Activated naive CD4-positive, alpha-beta T cell treated with Interleukin-2 at 50 U/mL for 16 hours (primary cell): ENCODE measurements around the gene ADGRA1.

ENCODE experiments used
- DNase-seq: peaks from one replicate; pipeline ENCODE4 v3.0.0-alpha.2; 2020

Gene ADGRA1

DNA sequence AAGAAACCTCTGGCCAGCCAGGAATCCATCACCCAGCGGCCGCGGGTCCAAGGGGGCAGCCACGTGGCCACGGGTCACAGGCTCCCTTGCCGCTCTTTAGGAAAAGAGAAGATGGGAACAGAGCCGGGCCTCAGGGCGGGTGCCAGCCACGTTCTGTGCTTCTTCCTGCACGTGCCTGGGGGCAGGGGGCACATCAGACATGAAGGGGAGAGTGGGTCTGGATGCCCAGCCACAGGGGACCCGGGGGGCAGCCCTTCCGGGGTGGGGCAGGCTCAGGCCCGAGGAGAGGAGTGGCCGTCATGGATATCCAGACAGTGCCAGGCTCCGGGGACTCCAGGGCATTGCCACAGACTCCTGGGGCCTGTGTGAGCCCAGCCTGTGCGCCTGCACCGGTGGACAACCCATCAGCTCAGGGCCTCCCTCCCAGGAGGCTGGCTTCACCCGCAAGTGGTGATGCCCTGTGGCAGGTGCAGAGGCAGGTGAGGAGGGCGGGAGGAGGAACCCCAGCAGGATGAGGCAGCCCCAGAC, 31.0 kb upstream of the ADGRA1 start:
- DNase-seq: no peak

DNA sequence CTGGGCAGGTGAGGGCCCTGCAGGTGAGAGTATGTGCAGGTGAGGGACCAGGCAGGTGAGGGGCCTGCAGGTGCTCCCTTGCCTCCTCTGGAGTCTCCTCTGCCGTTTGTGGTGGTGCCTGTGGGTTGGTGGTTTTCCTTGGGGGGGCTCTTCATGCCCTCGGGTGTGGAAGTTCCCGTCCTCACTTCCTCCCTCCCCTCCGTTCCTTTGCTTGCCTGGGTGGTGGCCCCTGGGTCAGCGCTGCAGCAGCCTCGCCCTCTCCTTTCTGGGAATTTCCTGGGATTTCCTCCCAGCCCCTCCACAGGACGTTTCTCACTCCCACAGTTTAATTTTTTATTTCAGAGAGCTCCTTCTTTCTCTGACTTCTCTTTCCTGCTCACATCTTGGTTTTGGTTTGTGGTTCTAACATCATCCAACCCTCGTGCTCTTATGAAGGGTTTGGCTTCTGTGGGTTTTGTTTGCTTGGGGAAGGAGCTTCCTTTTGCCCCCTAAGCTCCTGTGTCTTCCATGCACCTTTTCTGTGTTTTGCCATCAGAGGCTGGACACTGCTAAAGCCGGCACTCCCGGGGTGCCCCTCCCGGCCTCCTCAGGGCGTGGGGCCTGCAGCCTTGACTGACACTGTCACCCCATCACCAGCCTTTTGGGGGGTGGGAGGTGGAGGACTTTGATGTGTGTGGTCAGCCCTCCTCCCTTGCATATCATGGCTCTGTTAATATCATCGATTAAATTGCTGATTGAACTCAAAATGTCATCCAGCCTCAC, 29.2 kb upstream of the ADGRA1 start:
- no peak for DNase-seq

DNA sequence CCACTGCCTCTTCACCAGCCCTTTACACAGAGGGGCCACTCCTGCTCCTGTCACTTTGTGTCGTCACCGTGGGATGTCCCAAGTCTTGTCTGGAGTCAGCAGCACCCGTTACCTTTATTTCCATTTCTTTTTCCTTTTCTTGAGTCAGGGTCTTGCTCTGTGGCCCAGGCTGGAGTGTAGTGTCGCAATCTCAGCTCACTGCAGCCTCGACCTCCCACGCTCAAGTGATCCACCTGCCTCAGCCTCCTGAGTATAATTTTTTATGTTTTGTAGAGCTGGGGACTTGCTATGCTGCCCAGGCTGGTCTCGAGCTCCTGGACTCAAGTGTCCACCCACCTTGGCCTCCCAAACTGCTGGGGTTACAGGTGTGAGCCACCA, 28.6 kb upstream of the ADGRA1 start:
- no peak for DNase-seq

DNA sequence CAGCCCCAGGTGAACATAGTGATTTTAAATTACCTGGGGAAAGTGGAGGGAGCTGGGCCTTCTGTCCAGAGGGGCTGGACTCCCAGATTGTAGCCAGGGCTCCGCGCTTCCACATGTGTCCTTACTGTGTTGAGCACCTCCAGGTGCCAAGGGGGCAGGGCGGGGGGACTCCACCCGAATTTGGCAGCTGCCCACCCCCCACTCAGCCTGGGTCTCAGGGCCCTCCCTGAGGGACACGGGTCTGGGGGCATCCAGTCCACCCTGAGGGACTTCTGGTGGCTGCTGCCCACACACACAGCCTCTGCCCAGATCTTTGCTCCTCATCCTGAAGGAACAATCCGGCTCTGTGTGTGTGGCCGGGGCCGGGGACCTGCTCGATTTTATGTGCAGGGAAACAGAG, 28.2 kb upstream of the ADGRA1 start:
- DNase-seq: no peak

DNA sequence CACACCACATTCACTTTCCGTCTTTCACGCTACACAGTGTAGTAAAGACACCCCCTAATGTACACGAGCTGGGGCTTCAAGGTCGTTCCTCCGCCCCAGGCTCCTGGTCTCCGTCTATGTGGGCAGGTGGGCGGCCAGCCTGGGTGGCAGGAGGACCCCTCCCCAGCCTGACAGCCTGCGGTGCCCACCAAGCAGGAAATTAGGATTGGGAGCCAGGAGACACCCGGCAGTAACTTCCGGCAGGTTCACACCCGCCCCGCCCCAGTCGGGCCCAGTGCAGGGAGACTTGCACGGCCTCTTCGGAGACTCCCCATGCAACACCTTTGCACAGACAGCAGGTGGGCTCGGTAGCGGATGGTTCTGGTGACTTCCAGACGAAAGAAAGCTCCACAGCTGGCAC, 27.7 kb upstream of the ADGRA1 start:
- no peak for DNase-seq

DNA sequence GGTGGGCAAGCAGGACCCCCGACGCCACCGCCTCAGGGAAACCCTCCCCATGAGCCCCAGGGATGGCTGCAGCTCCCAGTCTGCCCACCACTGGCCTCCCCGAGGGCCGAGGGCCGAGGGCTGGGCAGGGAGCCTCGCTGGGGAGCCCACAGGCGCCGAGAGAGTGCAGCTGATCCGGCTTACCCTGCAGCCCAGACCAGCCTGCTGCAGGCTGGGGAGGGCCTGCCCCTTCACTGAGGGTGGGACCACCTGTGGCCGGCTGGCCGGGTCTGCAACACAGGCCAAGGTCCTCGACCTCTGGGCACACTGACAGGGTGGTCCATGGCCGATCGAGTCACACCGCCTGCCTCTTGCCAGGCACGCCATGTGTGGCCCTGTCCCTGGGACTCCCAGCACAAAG, 27.3 kb upstream of the ADGRA1 start:
- no peak for DNase-seq

DNA sequence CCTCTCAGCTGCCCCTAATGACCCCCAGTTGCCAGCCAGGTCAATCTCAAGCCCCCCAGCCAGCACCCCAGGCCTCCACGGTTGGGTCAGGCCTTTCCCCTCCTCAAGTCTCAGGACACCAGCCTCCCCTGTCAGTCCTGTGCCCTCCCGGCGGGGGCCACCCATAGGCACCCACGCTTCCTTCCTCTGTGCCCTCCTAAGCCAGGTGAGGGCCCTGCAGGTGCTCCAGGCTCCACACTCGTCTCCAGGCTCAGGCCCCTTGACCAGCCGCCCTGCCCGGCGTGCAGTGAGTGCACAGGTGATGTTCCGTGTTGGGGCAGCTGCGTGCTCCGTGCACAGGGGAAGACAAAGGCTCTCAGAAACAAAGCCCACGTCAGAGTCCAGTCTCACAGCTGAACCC, 26.8 kb upstream of the ADGRA1 start:
- DNase-seq: no peak

DNA sequence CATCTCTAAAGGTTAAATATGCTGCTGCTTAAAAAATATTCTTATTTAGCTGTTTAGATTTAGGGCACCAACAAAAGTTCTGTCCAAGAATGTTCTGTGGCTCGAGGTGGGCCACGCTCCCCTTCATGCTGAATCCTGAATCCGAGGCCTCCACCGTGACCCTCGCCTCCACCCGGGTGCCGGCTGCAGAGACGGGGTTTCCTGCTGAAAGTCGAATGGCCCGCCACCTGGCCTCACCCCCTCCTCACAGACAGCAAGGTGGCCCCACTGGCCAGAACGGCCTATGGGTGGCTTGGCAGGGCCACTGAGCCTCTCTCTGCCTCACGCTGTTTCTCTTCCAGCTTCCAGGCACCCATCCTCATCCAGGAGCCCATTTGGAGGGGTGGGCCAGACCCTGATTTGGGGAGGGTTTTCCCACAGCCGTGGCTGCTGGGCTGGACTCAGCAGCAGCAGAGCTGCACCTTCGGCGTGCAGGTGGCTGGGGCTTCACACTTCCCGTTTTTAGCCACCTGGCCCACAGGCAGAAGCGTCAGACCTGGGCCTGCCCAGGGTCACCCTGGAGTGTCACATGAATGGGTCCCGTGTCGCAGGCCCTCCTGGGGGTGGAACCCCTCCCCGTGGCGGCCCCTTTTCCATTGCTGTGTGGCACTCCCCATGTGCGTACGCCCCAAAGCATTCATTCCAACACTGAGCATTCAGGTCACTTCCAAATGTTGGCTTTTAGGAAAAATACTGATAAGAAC, 26.3 kb upstream of the ADGRA1 start:
- DNase-seq: no peak

DNA sequence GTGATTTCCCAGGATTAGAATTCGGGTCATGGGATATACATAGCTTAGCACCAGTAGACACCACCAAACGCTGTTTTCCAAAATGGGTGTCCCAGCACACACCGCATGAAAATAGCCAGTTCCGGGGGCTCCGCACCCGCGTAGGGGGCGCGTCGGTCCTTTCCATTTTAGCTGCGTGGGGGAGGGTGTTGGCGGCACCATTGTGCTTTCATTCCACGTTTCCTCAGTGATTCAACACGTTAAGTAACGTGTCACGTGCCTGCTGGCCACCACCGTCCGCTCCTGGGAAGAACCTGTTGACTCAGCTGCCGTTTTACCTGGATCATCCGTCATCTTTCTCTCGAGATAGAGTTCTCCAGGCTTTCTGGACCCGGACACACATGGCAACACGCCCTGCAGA, 25.6 kb upstream of the ADGRA1 start:
- no peak for DNase-seq

DNA sequence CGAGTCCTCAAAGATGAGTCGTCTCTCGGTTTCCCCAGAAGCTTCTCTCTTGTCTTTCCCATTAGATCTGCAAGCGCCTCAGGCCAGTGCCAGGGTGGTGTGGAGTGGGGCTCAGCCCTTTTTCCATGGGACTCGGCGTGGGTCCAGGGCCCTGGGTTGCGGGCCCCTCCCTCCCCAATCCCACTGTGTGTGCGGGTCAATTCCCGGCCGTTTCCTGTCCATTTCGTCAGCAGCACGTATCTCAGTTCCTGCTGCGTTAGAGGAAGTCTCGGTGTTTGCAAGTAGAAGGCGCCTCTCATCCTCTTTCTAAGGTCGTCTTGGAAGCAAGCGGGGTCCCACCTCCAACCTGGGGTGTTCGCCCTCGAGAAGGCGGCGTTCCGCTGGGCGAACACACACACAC, 25.1 kb upstream of the ADGRA1 start:
- no peak for DNase-seq

DNA sequence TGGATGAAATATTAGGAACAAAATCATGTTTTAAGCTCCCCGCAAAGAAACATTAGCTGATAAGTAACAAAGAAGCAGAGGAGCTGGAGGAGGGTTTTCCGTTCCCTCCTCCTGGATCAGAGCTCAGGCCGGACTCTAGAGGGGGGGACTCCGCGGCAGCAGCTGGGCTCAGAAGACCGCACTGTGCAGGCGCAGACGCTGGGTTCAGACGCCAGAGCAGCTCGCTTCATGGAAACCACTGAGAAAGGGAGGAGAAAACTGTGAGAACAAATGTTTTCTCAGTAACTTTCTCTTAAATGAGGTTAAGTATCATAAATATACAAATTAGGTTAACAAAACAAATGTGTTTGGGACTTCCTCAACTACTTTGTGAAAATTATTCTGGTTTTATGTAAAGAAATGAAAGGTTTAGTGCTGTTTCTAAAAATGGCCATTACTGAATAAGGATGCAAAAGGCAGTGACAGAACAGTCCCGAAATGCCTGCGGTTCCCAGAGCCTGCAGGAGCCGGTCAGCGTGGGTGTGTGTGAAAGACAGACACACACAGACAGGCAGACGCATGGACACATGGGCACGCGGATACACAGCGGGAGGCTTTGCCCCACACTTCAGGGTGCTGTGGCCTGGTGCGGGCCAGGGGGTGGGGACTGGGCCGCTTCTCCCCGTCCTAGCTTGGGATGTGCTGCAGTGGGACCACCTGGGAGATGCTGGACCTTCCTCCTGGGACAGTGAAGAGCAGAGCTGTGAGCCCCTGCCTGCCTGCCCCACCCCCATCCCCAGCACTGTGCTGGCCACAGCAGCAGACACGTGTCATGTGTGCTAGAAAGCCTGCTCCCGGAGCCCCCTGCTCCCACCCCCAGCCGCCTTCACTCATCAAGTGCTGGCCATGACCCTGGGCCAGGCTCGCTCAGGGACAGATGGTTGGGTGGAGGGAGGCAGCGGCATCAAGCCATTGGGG, 20.3 kb upstream of the ADGRA1 start:
- DNase-seq: no peak

DNA sequence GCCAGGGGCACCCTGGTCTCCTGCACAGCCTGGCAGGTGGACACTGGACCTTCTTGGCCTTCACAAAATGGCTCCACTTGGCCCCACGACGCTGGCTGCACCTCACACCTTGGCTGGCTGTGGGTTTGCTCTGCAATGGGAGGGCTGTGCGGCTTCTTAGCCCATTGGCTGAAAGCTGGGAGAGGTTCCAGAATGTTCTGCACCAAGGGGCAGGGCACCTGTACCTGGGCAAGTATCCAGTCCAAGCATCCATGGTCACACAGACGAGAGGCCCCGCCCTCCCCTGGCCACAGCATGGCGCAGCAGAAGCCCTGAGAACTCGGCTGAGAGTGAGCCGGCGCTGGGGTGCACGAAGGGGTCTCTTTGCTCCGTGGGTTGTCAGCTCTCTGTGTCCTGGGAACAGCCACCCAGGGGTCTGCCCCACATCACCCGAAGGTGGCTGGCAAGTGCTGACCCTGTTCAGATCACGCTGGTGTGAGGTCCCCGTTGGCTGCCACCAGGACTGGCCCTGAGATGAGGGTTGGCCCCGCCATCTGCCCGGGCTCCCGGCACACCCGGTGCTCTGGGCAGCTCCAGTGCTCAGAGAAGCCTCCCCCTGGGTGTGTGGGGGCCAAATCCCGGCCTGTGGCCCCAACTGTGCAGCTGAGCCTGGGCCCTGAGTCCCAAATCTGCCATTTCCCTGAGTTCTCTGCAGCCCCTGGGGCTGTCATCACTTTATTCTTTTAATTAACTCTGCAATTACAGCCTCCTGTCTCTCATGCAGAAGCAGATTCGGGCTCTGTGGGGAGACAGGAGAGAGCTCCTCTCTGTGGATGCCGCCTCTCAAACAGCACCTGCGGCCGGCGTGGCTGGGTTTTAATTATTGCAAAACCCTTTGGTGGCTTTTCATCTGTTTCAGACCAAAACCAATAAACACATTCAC, 19.4 kb upstream of the ADGRA1 start:
- DNase-seq: no peak

DNA sequence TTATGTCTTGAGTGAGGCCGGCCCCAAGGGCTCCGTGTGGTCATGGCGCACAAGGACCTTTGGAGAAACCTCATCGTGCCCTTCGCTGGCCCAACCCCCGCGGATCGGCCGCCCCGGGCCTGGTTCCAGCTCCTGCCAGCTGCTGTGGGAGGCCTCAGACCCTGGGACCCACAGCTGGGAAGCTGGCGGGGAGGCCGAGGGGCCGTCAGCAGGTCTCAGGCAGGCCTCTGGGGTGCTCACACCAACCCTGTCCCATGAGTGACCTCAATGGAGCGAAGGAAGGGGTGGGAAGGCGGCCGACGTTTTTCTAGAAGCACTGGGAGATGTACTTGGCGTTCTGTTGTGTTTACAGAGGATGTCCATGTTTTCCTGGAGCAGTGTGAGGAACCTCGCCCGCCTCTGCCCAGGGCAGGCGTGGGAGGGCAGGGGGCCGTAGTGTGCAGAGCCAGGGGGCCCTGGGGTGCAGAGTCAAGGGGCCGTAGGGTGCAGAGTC, 18.6 kb upstream of the ADGRA1 start:
- DNase-seq: no peak

DNA sequence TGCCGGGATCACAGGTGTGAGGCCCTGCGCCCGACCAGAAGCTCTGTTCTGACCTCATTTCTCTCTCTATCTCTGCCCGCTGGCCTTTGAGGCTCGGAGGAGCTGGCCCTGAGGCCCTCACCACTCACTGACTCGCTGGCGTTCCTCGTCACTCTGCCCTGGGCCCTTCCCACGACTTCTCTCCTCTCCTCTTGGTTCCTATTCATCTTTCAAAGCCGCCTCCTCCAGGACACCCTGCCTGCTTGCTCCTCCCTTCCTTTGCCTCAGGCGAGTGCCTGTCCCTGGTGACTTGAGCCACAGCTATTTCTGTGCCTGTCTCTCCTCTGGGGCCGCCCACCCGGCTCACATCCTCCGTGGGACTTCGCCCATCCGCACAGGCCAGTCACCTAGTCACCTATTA, 17.3 kb upstream of the ADGRA1 start:
- DNase-seq: no peak

DNA sequence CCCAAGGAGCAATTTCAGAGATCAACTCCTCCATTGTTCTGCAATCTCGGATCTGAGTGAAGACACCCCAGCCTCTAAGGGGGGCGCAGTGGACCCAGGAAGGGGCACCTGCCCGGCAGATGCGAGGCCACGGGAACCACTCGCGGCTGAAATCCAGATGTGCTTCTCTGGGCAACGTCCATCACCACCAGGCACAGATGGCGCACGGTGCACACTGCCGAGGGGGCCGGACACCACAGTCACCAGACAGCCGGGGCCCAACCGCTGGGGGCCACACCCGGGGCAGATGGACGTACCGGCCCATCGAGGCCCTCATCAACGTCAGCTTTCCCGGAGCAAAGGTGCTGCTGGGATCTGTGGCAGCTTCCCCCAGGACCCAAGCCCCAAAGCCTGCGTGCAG, 16.9 kb upstream of the ADGRA1 start:
- no peak for DNase-seq

DNA sequence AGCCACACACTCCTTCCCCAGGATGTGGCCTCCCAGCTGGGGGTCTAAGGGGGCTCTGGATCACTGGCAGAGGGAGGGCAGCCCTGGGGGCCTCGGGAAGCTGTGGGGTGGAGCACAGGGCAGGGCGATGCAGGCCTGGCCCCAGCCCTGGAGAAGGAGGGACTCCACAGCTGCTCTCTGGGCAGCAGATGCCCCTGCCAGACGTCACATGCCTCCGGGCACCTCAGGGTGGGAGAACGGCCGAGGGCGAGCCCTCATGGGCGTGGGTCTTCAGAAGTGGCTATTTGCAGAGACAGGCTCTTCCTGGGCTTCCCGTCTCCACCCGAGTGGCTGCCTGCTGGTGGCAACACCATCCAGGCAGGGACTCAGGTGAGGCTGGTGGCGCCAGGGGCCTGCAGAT, 16.0 kb upstream of the ADGRA1 start:
- DNase-seq: no peak

DNA sequence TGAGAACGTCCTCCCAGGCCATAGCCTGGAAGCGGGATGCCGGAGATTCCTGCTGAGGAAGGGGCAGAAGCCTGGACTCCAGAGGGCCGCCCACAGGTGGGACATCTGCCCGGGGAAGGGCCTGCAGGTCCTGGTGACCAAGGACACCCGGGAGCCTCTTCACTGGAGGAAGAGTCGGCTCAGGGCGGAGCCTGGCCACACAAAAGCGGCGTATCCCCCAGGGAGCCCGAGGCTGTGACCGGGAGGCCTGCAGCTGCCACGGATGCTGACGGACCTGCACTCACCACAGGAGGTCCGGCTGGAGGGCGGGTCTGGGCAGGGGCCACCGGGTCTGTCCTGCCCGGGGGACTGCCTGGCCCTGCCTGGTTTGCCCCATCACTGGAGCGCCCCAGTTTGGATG, 15.5 kb upstream of the ADGRA1 start:
- no peak for DNase-seq

DNA sequence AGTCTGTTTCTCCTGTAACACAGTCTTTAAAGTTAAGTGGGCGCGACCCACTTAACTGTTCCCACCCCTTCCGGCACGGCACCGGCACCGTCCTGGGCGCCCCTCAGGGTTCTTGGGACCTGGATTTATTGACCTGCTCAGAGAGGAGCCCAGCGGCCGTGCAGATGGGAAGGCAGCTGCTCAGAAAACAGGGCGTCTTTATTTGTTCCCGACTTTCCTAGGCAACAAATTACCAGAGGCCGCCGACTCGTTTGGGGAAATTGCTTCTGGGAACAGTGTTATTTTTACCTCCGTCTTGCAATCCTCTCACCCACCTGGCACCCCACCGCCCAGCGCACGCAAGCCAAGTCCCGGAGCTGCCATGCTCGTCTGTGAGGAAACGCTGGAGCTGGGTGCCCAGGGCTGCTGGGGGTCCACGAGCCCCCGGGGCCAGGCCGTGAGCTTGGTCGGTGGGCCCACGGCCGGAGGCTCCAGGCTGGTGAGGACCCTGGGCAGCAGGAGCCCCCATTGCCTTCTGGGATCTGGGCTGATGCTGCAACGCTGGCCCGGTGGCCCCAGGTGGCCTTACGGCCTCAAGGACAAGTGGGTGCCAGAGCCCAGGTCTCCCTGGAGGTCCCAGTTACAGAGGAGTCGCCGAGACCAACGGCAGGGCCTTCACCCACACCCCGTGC, 14.9 kb upstream of the ADGRA1 start:
- DNase-seq: no peak

DNA sequence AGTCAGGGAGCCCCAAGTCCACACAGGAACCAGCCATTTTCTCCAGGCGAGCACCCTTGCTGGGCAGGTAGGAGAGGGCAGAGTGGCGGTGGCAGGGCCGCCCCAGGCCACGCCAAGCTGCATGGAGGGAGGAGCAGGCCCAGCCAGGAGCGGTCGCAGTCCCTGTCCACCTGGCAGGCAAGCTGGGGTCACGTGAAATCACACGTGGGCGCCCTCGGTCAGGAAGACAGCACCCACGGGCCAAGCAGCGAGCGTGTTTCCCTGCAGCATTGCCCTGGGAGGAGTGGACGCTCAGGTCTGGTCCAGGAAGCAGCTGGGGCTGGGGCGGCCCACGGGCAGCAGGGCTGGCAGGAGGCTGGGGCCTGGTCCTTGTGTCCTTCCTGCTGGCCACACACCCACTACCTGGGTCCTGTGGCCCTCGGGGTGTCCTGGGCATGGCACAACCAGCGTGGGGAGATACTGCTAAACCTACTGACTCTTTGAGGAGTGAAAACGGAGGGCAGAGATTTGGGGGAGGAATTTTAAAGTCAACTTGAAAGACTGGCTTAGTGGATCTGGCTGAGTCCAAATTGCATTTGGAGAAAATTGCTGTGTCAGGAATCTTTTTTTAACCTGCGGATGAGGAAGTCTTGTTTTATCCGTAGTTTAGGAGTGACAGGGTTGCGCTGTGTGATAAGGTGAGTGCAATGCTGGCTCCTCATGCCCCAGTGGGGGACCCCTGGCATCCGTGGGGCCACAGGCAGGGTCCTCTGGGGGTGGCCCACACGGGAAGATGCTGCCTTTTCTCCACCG, 12.2 kb upstream of the ADGRA1 start:
- no peak for DNase-seq

DNA sequence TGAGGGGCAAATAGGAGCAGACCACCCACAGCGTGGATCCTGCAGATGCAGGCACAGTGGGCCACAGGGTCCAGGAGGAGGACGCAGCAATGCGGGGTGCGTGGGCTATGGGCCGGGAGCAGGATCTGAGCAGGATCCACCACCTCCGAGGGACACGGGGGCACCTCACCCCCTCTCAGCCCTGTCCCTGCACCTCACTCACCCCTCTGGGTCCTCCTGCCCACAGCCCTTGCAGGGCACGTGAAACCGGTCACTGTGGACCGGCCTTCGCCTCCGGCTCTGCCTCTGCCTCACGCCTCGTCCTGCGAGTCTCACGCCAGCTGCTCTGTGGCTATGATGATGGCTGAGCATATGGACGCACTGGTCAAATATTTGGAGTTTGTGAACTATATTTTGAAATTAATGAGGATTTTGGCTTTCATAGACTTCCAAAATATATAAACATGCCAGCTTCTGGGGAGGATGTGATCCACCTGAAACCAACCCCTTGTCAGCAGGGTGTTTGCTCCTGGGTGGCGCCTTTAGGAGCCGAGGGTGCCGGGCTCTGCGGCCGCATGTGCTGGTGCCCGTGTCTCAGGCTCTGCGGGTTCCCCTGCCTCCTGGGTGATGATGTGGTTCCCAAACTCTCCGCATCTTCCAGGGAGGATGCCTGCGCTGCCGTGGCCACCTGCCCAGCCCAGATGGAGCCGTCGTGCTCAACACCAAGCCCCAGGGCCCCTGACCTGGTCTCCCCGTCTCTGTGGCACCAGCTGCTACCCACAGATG, 11.3 kb upstream of the ADGRA1 start:
- no peak for DNase-seq
